RWPE2 (cell line): ENCODE data around the gene APC2.
A peak's percentile ranks its signal among the peaks of the same experiment; 100 is the strongest.

Source experiments
- ATAC-seq: fragments of 200-7000 bp; cut with Tn5 transposase; 3 replicates; pipeline ENCODE4 v1.9.1; 2021; ENCODE audit warnings: low read depth
- DNase-seq: peaks from one replicate; pipeline ENCODE4 v3.0.0-alpha.2; 2020; ENCODE audit warnings: low spot score
- H3K27ac ChIP-seq: fragments of 450-650 bp; 2 replicates; pipeline ENCODE4 v1.5.1; 2017; ENCODE audit warnings: mild to moderate bottlenecking; ENCODE audit not compliant: poor library complexity, severe bottlenecking
- H3K27me3 ChIP-seq: fragments of 250-450 bp; sonication (Bioruptor Pico); 2 replicates; pipeline ENCODE4 v1.5.1; 2021; ENCODE audit warnings: mild to moderate bottlenecking, moderate library complexity; ENCODE audit not compliant: insufficient read depth, poor library complexity, severe bottlenecking
- H3K36me3 ChIP-seq: fragments of 250-450 bp; sonication (Bioruptor Pico); 2 replicates; pipeline ENCODE4 v1.5.1; 2020; ENCODE audit warnings: low read depth, mild to moderate bottlenecking, moderate library complexity
- H3K4me1 ChIP-seq: fragments of 250-450 bp; sonication (Bioruptor Pico); 2 replicates; pipeline ENCODE4 v1.5.1; 2021; ENCODE audit warnings: mild to moderate bottlenecking, moderate library complexity; ENCODE audit not compliant: insufficient read depth, poor library complexity, severe bottlenecking
- H3K4me3 ChIP-seq: fragments of 250-450 bp; sonication (Bioruptor Pico); 2 replicates; pipeline ENCODE4 v1.5.1; 2021; ENCODE audit warnings: mild to moderate bottlenecking, moderate library complexity; ENCODE audit not compliant: severe bottlenecking
- H3K9me3 ChIP-seq: fragments of 250-450 bp; sonication (Bioruptor Pico); 2 replicates; pipeline ENCODE4 v1.5.1; 2021; ENCODE audit warnings: mild to moderate bottlenecking, moderate library complexity; ENCODE audit not compliant: severe bottlenecking
- CTCF ChIP-seq: fragments of 450-650 bp; IDR thresholded peaks from one replicate; pipeline ENCODE4 v1.5.1; 2017; ENCODE audit warnings: mild to moderate bottlenecking, moderate library complexity; ENCODE audit not compliant: poor library complexity, severe bottlenecking

The APC2 gene

GRCh38 chr19:1461862-1462261 is 11.9 kb downstream of the APC2 start:
- Histone ChIP-seq H3K4me1 (no peaks in the 10 kb centered on the region), H3K27ac (no peak overlapping the region), H3K27me3 (peaks cover 23% of the 10 kb centered on the region), H3K36me3 (no peaks in the 10 kb centered on the region), H3K4me3 (no peak overlapping the region), H3K9me3 (no peaks in the 10 kb centered on the region)
- ATAC-seq: no peak
- TF ChIP-seq CTCF: no peak
- DNase-seq: no peak

GRCh38 chr19:1465191-1466016 is 15.5 kb downstream of the APC2 start:
- H3K36me3 ChIP-seq: no peaks in the 10 kb centered on the region
- no peak overlapping the region for H3K27ac ChIP-seq
- peak; percentile 71 for ATAC-seq
- no peak for DNase-seq
- no peak overlapping the region for H3K4me3 ChIP-seq
- H3K4me1 ChIP-seq: no peaks in the 10 kb centered on the region
- peaks cover 45% of the 10 kb centered on the region for H3K27me3 ChIP-seq
- no peaks in the 10 kb centered on the region for H3K9me3 ChIP-seq
- peak; percentile 55 for TF ChIP-seq CTCF

- peaks cover 51% of the 10 kb centered on the region for H3K27me3 ChIP-seq
- no peak overlapping the region for H3K4me3 ChIP-seq
- H3K36me3 ChIP-seq: no peaks in the 10 kb centered on the region
- H3K27ac ChIP-seq: no peak overlapping the region
- H3K4me1 ChIP-seq: peaks cover 3% of the 10 kb centered on the region
- H3K9me3 ChIP-seq: no peaks in the 10 kb centered on the region
- ATAC-seq (no peak), DNase-seq (no peak)
- TF ChIP-seq CTCF: peak; percentile 33
Measured at GRCh38 chr19:1466018-1466460, 16.1 kb downstream of the APC2 start.

- Histone ChIP-seq H3K27ac (no peak overlapping the region), H3K27me3 (peaks cover 57% of the 10 kb centered on the region), H3K9me3 (no peaks in the 10 kb centered on the region), H3K4me3 (no peak overlapping the region), H3K36me3 (no peaks in the 10 kb centered on the region), H3K4me1 (peaks cover 5% of the 10 kb centered on the region)
- DNase-seq: no peak
- ATAC-seq: no peak
- TF ChIP-seq CTCF: no peak
Measured at GRCh38 chr19:1466461-1467214, 16.7 kb downstream of the APC2 start.

- no peak for TF ChIP-seq CTCF
- ATAC-seq: no peak
- H3K27me3 ChIP-seq: peaks cover 63% of the 10 kb centered on the region
- DNase-seq: no peak
- no peaks in the 10 kb centered on the region for H3K9me3 ChIP-seq
- peaks cover 5% of the 10 kb centered on the region for H3K4me1 ChIP-seq
- H3K36me3 ChIP-seq: no peaks in the 10 kb centered on the region
- no peak overlapping the region for H3K27ac ChIP-seq
- no peak overlapping the region for H3K4me3 ChIP-seq
Measured at GRCh38 chr19:1467215-1467489, 17.2 kb downstream of the APC2 start.
